H1 (cell line): ENCODE data around the gene TAS2R42. TPM values are rescaled to one million over a fixed set of nuclear protein-coding genes. Genes with fewer than 3 reads are reported as not detected.

Source experiments
- CTCF ChIA-PET: fragments of 300-600 bp; sonication (Branson Sonifier 250); formaldehyde crosslinking; loops from one replicate; lab custom pipeline; 2021; ENCODE audit not compliant: partially characterized antibody; lab: Charles Lee
- POLR2A ChIA-PET: fragments of 300-600 bp; sonication (Branson Sonifier 250); formaldehyde crosslinking; loops from one replicate; lab custom pipeline; 2021; ENCODE audit warnings: inconsistent platforms; ENCODE audit not compliant: partially characterized antibody; lab: Charles Lee
- DNase-seq, 2 experiments: peaks; one replicate each; pipeline versions ENCODE4 v3.0.0 to v3.0.0-alpha.2; 2010 to 2022; ENCODE audit warnings: low spot score in 2 of 2, low read depth in 1 of 2, mixed read lengths in 1 of 2
- FAIRE-seq: peaks from 2 replicates; lab custom pipeline; 2011; peaks lifted over from hg19 to GRCh38; lab: Jason Lieb, UNC
- H2AFZ ChIP-seq: 2 replicates; pipeline ENCODE4 v1.8.1; 2012; ENCODE audit warnings: low read length, inconsistent platforms
- H2AK5ac ChIP-seq: 2 replicates; pipeline ENCODE4 v1.6.1; 2013; ENCODE audit warnings: low read depth, low read length
- H2BK120ac ChIP-seq: replicated peaks from 2 replicates; pipeline ENCODE3; 2013; ENCODE audit warnings: low read depth, low read length, inconsistent platforms
- H2BK12ac ChIP-seq: 2 replicates; pipeline ENCODE4 v1.6.1; 2013; ENCODE audit warnings: low read depth, low read length
- H2BK15ac ChIP-seq: 2 replicates; pipeline ENCODE4 v1.6.1; 2013; ENCODE audit warnings: low read length
- H2BK20ac ChIP-seq: 2 replicates; pipeline ENCODE4 v1.6.1; 2013; ENCODE audit warnings: low read length
- H2BK5ac ChIP-seq: 2 replicates; pipeline ENCODE4 v1.6.1; 2013; ENCODE audit warnings: low read depth, low read length
- H3K14ac ChIP-seq: 2 replicates; pipeline ENCODE4 v1.6.1; 2013; ENCODE audit warnings: inconsistent platforms; ENCODE audit not compliant: insufficient read length
- H3K18ac ChIP-seq: 2 replicates; pipeline ENCODE4 v1.6.1; 2013; ENCODE audit warnings: low read length; ENCODE audit errors: extremely low read depth
- H3K23ac ChIP-seq: 2 replicates; pipeline ENCODE4 v1.6.1; 2013; ENCODE audit warnings: inconsistent platforms; ENCODE audit not compliant: insufficient read length
- H3K23me2 ChIP-seq: 2 replicates; pipeline ENCODE4 v1.6.1; 2013; ENCODE audit warnings: low read depth, low read length
- H3K27ac ChIP-seq: 2 replicates; pipeline ENCODE4 v1.6.1; 2011; ENCODE audit warnings: low read depth, low read length, inconsistent platforms
- H3K27me3 ChIP-seq, 4 experiments: replicated peaks in 1 of 4; 1 replicate in 1 of 4; 2 replicates in 3 of 4; pipeline versions ENCODE4 v1.6.1 to v1.8.1; 2011 to 2013; ENCODE audit warnings: low read length in 3 of 4, mild to moderate bottlenecking in 3 of 4, inconsistent platforms in 2 of 4, mixed read lengths in 2 of 4, moderate library complexity in 1 of 4; ENCODE audit not compliant: control insufficient read depth in 3 of 4, insufficient read depth in 3 of 4; ENCODE audit errors: extremely low read depth in 1 of 4
- H3K36me3 ChIP-seq, 4 experiments: 2 replicates each; pipeline versions ENCODE4 v1.6.1 to v1.8.1; 2011 to 2013; ENCODE audit warnings: mild to moderate bottlenecking in 4 of 4, low read length in 3 of 4, moderate library complexity in 2 of 4, control low read depth in 1 of 4, inconsistent platforms in 1 of 4; ENCODE audit not compliant: insufficient read depth in 4 of 4, control insufficient read depth in 2 of 4
- H3K4ac ChIP-seq: replicated peaks from 2 replicates; pipeline ENCODE3; 2013; ENCODE audit warnings: low read length, low read depth, mixed read lengths, inconsistent platforms; ENCODE audit not compliant: insufficient read length
- H3K4me1 ChIP-seq, 4 experiments: replicated peaks in 1 of 4; 1 replicate in 1 of 4; 2 replicates in 3 of 4; pipeline versions ENCODE4 v1.6.1 to v1.8.1; 2011 to 2013; ENCODE audit warnings: low read length in 3 of 4, inconsistent platforms in 2 of 4, mixed read lengths in 1 of 4; ENCODE audit not compliant: insufficient read depth in 4 of 4, control insufficient read depth in 3 of 4
- H3K4me2 ChIP-seq, 2 experiments: 2 replicates each; pipeline versions ENCODE4 v1.6.1 to v1.8.1; 2011 to 2013; ENCODE audit warnings: low read depth in 2 of 2, low read length in 2 of 2, control low read depth in 1 of 2, inconsistent platforms in 1 of 2, mild to moderate bottlenecking in 1 of 2; ENCODE audit not compliant: insufficient read depth in 1 of 2
- H3K4me3 ChIP-seq, 4 experiments: fragments of 200-600, 300-600 bp in 1 of 4; sonication (generic), shearing (Covaris generic), sonication (Bioruptor Twin) in 1 of 4; 2 replicates each; pipeline versions ENCODE4 v1.5.1 to v1.8.1; 2011 to 2016; ENCODE audit warnings: low read length in 4 of 4, low read depth in 3 of 4, control low read depth in 2 of 4, inconsistent platforms in 2 of 4, mild to moderate bottlenecking in 2 of 4, mixed read lengths in 1 of 4, moderate library complexity in 1 of 4; ENCODE audit not compliant: insufficient read depth in 2 of 4; ENCODE audit errors: extremely low read depth in 1 of 4
- H3K56ac ChIP-seq: replicated peaks from 2 replicates; pipeline ENCODE3; 2013; ENCODE audit warnings: low read depth, mild to moderate bottlenecking, mixed read lengths, low read length, inconsistent platforms; ENCODE audit not compliant: insufficient read length
- H3K79me1 ChIP-seq: 2 replicates; pipeline ENCODE4 v1.6.1; 2013; ENCODE audit warnings: low read depth, low read length, control low read depth
- H3K79me2 ChIP-seq, 2 experiments: 2 replicates each; pipeline versions ENCODE4 v1.6.1 to v1.8.1; 2012 to 2013; ENCODE audit warnings: low read length in 2 of 2, mild to moderate bottlenecking in 2 of 2, inconsistent platforms in 1 of 2; ENCODE audit not compliant: insufficient read depth in 2 of 2, control insufficient read depth in 1 of 2
- H3K9ac ChIP-seq, 4 experiments: replicated peaks in 1 of 4; 1 replicate in 1 of 4; 2 replicates in 3 of 4; pipeline versions ENCODE4 v1.6.1 to v1.8.1; 2011 to 2013; ENCODE audit warnings: low read depth in 3 of 4, low read length in 3 of 4, control low read depth in 2 of 4, mild to moderate bottlenecking in 2 of 4, moderate library complexity in 2 of 4, inconsistent platforms in 1 of 4; ENCODE audit errors: extremely low read depth in 1 of 4
- H3K9me3 ChIP-seq, 2 experiments: 2 replicates each; pipeline versions ENCODE4 v1.6.1 to v1.8.1; 2012 to 2013; ENCODE audit warnings: mild to moderate bottlenecking in 2 of 2, moderate library complexity in 2 of 2, control low read depth in 1 of 2, inconsistent platforms in 1 of 2, low read depth in 1 of 2, low read length in 1 of 2, mixed read lengths in 1 of 2; ENCODE audit not compliant: insufficient read depth in 2 of 2
- H4K20me1 ChIP-seq, 2 experiments: replicated peaks in 1 of 2; 2 replicates each; pipeline versions ENCODE3 to v1.8.1; 2011 to 2013; ENCODE audit warnings: inconsistent platforms in 2 of 2, low read length in 2 of 2, mild to moderate bottlenecking in 1 of 2; ENCODE audit not compliant: insufficient read depth in 2 of 2, control insufficient read depth in 1 of 2
- H4K5ac ChIP-seq: 2 replicates; pipeline ENCODE4 v1.6.1; 2013; ENCODE audit warnings: low read length, low read depth, mixed read lengths, inconsistent platforms; ENCODE audit not compliant: insufficient read length
- H4K8ac ChIP-seq: 2 replicates; pipeline ENCODE4 v1.8.0; 2013; ENCODE audit warnings: mild to moderate bottlenecking, moderate library complexity, low read length, inconsistent platforms; ENCODE audit not compliant: insufficient read depth; ENCODE audit errors: extremely low read depth
- H4K91ac ChIP-seq: replicated peaks from 2 replicates; pipeline ENCODE3; 2013; ENCODE audit warnings: low read length, mixed read lengths, inconsistent platforms; ENCODE audit not compliant: insufficient read length
- BCL11A ChIP-seq, 2 experiments: IDR thresholded peaks; one replicate each; pipeline ENCODE4 v1.6.1; 2011; ENCODE audit warnings: low read depth in 2 of 2, low read length in 2 of 2, mild to moderate bottlenecking in 2 of 2
- EGR1 ChIP-seq: IDR thresholded peaks from 2 replicates; pipeline ENCODE4 v1.6.1; 2011; ENCODE audit warnings: low read depth, low read length, borderline replicate concordance
- FOSL1 ChIP-seq: IDR thresholded peaks from 2 replicates; pipeline ENCODE4 v1.6.1; 2011; ENCODE audit warnings: mild to moderate bottlenecking, low read depth, low read length, moderate library complexity; ENCODE audit not compliant: insufficient read depth
- MAFK ChIP-seq: IDR thresholded peaks from 2 replicates; pipeline ENCODE4 v1.6.1; 2012; ENCODE audit warnings: low read depth, mild to moderate bottlenecking, improper control_type of control experiment, low read length
- PHF8 ChIP-seq: fragments of 200-600 bp; sonication (generic); conservative IDR thresholded peaks from 2 replicates; pipeline ENCODE4 v1.7.1; 2012; ENCODE audit warnings: low read depth, mild to moderate bottlenecking, inconsistent platforms, low read length, moderate library complexity
- RAD21 ChIP-seq, 2 experiments: IDR thresholded peaks in 1 of 2; conservative IDR thresholded peaks in 1 of 2; 2 replicates each; pipeline ENCODE4 v1.6.1; 2011; ENCODE audit warnings: low read depth in 2 of 2, low read length in 2 of 2, improper control_type of control experiment in 1 of 2, inconsistent platforms in 1 of 2, mild to moderate bottlenecking in 1 of 2, moderate library complexity in 1 of 2
- SUZ12 ChIP-seq: fragments of 200-600 bp; sonication (generic); IDR thresholded peaks from 2 replicates; pipeline ENCODE4 v1.6.1; 2012; ENCODE audit warnings: mild to moderate bottlenecking, inconsistent platforms, low read length, moderate library complexity, mixed read lengths
- WGBS, 2 experiments: shearing (Covaris generic) in 1 of 2; methylation state at CpG; one replicate each; pipeline versions ENCODE4 v1.1.6 to v1.1.7; 2013 to 2015; ENCODE audit warnings: low lambda C conversion rate in 2 of 2, mixed read lengths in 2 of 2, inconsistent platforms in 1 of 2, low coverage in 1 of 2, missing lambda C conversion rate in 1 of 2; ENCODE audit not compliant: insufficient replicate concordance in 2 of 2, insufficient coverage in 1 of 2, insufficient read length in 1 of 2; ENCODE audit errors: extremely low coverage in 1 of 2, missing lambda C conversion rate in 1 of 2; 5-methylcytosine and 5-hydroxymethylcytosine counted together
- polyA plus RNA-seq, 7 experiments: library from polyadenylated mRNA; depleted of rRNA in 3 of 7; stranded (reverse) in 5 of 7; unstranded in 2 of 7; fragments of >200 nt in 5 of 7; fragments of 200-250 nt in 2 of 7; gene quantifications; 1 replicate in 5 of 7; 2 replicates in 1 of 7; 4 replicates in 1 of 7; pipeline versions ENCODE4 v1.2.1 to v1.2.3, GENCODE V29; 2011 to 2013; ENCODE audit warnings: missing spikeins in 2 of 7, mixed read lengths in 2 of 7
- total RNA-seq: library from RNA; stranded (reverse); fragmentation: NEBNext Ultra II Directional; extraction: Animal tissue kit (Norgen Biotek cat#: 25700); gene quantifications from 2 replicates; pipeline ENCODE4 v1.2.1, GENCODE V29; 2021

The TAS2R42 gene
- total and polyA plus RNA-seq, 2 of the 8 experiments (the other 6 are each of a cell fraction or from before 2014, with no cell fraction given): not detected

DNA sequence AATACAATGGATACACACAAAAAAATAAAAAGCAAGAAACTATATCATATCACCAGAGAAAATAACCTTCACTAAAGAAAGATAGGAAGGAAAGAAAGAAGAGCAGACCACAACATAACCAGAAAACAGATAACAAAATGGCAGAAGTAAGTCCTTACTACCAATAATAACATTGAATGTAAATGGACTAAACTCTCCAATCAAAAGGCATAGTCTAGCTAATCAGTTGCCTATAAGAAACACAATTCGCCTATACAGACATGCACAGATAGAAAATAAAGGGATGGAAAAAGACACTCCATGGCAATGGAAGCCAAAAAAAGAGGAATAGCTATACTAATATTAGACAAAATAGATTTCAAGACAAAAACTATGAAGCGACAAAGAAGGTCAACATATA lies 43.4 kb downstream of the TAS2R42 start:
- Histone ChIP-seq H4K20me1 (no peaks in the 10 kb centered on the region), H3K4ac (no peak overlapping the region), H3K36me3 (peaks cover 0 to 5% (median 0%) of the 10 kb centered on the region in 4 experiments; a peak in 2 of 8 replicates), H3K18ac (no peak overlapping the region), H3K23ac (no peak overlapping the region), H3K4me2 (no peak overlapping the region), H3K56ac (no peak overlapping the region), H2BK15ac (no peak overlapping the region), H3K27ac (no peak overlapping the region), H3K14ac (no peak overlapping the region), H4K5ac (no peak overlapping the region), H2AFZ (no peak overlapping the region), H3K4me1 (no peaks in the 10 kb centered on the region), H2BK120ac (no peak overlapping the region), H2BK5ac (no peak overlapping the region), H4K91ac (no peak overlapping the region), H3K4me3 (no peak overlapping the region), H3K79me1 (no peaks in the 10 kb centered on the region), H4K8ac (no peak overlapping the region), H3K9me3 (peaks cover 0 to 3% of the 10 kb centered on the region in 2 experiments; a peak in 1 of 4 replicates), H2AK5ac (no peak overlapping the region), H3K9ac (no peak overlapping the region), H2BK20ac (no peak overlapping the region), H2BK12ac (no peak overlapping the region), H3K79me2 (peaks cover 4 to 86% of the 10 kb centered on the region in 2 experiments; a peak in 3 of 4 replicates), H3K23me2 (no peaks in the 10 kb centered on the region), H3K27me3 (no peaks in the 10 kb centered on the region)
- DNase-seq (no peak), FAIRE-seq (no peak)
- CTCF ChIA-PET: interaction anchor here (0.8 to 1.2 kb wide), 3 partner anchors 12 to 16 kb away, joined by 3 read pairs; no protein-coding TSS in a partner anchor
- TF ChIP-seq FOSL1: no peak
- TF ChIP-seq SUZ12: no peak
- no peak for TF ChIP-seq PHF8
- no peak for TF ChIP-seq MAFK
- TF ChIP-seq EGR1: no peak
- no peak for TF ChIP-seq BCL11A (IDR thresholded peaks at IDR 0.05; ENCODE audit: low read depth in 2 of 2, low read length in 2 of 2)
- TF ChIP-seq RAD21 (IDR thresholded peaks at IDR 0.05 in 1 of 2, conservative IDR thresholded peaks at IDR 0.05 in 1 of 2; ENCODE audit: low read depth in 2 of 2, low read length in 2 of 2): no peak
- WGBS, 2 experiments: 64% methylated on average over 2 of the region's 2 CpGs; no CpG with 5 or more reads in 1 of the 2 experiments
- POLR2A ChIA-PET: no interaction called here
